ENCODE measurements around the gene P2RY14. TPM values are rescaled to one million over a fixed set of nuclear protein-coding genes. Genes with fewer than 3 reads are reported as not detected.

The P2RY14 gene
- total RNA-seq, 1 experiment from 2014 or later, result not detected

DNA sequence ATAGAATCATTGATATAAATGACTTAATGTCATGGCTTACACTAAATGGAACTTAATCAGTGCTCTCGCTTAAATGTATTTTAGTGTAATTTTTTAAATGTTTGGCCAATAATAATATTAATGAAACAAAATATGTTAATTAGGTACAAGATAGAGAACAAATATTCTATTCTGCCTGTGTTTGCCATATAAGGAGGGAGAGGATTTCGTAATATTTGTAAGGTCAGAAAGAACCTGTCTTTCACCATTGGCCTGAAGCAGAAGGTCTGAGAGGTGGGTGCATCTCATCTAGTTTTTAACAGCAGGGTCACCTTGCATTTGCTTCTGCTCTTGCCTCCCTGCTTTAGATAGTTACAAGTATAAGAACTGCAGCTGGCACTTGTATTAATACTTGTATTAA is 35.8 kb upstream of the P2RY14 start:
- DNase-seq, result no peak
- H3K27me3 ChIP-seq (replicated peaks; ENCODE audit: control insufficient read depth, insufficient read depth, low read length), result no peaks in the 10 kb centered on the region
- Mint-ChIP-seq H3K36me3 (ENCODE audit: insufficient read depth, unreplicated experiment) (no peaks in the 10 kb centered on the region), H3K27ac (ENCODE audit: unreplicated experiment) (no peak overlapping the region), H3K27me3 (ENCODE audit: insufficient read depth, unreplicated experiment) (no peaks in the 10 kb centered on the region), H3K9me3 (ENCODE audit: unreplicated experiment) (no peaks in the 10 kb centered on the region), H3K4me3 (ENCODE audit: unreplicated experiment) (no peak overlapping the region), H3K4me1 (ENCODE audit: low read depth, unreplicated experiment) (peaks cover 12% of the 10 kb centered on the region)
- intact Hi-C loops (cut with micrococcal nuclease; ENCODE audit: unreplicated experiment), result no loop called here
- CTCF ChIA-PET, result no interaction called here
- H3K9me3 ChIP-seq, result no peaks in the 10 kb centered on the region
- POLR2A ChIA-PET, result no interaction called here
- no peaks in the 10 kb centered on the region for H3K36me3 ChIP-seq (ENCODE audit: control insufficient read depth, insufficient read depth, low read length)
- no peaks in the 10 kb centered on the region for H3K4me1 ChIP-seq
- TF ChIP-seq CTCF (IDR thresholded peaks at IDR 0.05; ENCODE audit: insufficient read depth in 1 of 2, low read depth in 1 of 2, low read length in 1 of 2, severe bottlenecking in 1 of 2, unreplicated experiment in 1 of 2), result no peak
- no TSS peak for BruUV-seq (replicated peaks)
- no peak overlapping the region for H3K4me3 ChIP-seq (ENCODE audit: low read depth, low read length)

GRCh38 chr3:151312972-151313371 is 34.6 kb upstream of the P2RY14 start:
- Mint-ChIP-seq H3K27me3 (ENCODE audit: insufficient read depth, unreplicated experiment) (no peaks in the 10 kb centered on the region), H3K9me3 (ENCODE audit: unreplicated experiment) (no peaks in the 10 kb centered on the region), H3K36me3 (ENCODE audit: insufficient read depth, unreplicated experiment) (no peaks in the 10 kb centered on the region), H3K27ac (ENCODE audit: unreplicated experiment) (no peak overlapping the region), H3K4me3 (ENCODE audit: unreplicated experiment) (no peak overlapping the region), H3K4me1 (ENCODE audit: low read depth, unreplicated experiment) (peaks cover 12% of the 10 kb centered on the region)
- intact Hi-C loops (cut with micrococcal nuclease; ENCODE audit: unreplicated experiment), result no loop called here
- POLR2A ChIA-PET, result no interaction called here
- H3K9me3 ChIP-seq, result no peaks in the 10 kb centered on the region
- no peak for DNase-seq
- H3K27me3 ChIP-seq (replicated peaks; ENCODE audit: control insufficient read depth, insufficient read depth, low read length), result no peaks in the 10 kb centered on the region
- TF ChIP-seq CTCF (IDR thresholded peaks at IDR 0.05; ENCODE audit: insufficient read depth in 1 of 2, low read depth in 1 of 2, low read length in 1 of 2, severe bottlenecking in 1 of 2, unreplicated experiment in 1 of 2), result no peak
- H3K4me1 ChIP-seq, result no peaks in the 10 kb centered on the region
- no TSS peak for BruUV-seq (replicated peaks)
- H3K36me3 ChIP-seq (ENCODE audit: control insufficient read depth, insufficient read depth, low read length), result no peaks in the 10 kb centered on the region
- H3K4me3 ChIP-seq (ENCODE audit: low read depth, low read length), result no peak overlapping the region
- CTCF ChIA-PET, result no interaction called here

GRCh38 chr3:151309566-151309965 is 31.2 kb upstream of the P2RY14 start:
- H3K4me1 Mint-ChIP-seq (ENCODE audit: low read depth, unreplicated experiment), result peaks cover 15% of the 10 kb centered on the region
- no TSS peak for BruUV-seq (replicated peaks)
- Histone ChIP-seq H3K36me3 (ENCODE audit: control insufficient read depth, insufficient read depth, low read length) (no peaks in the 10 kb centered on the region), H3K4me3 (ENCODE audit: low read depth, low read length) (no peak overlapping the region), H3K9me3 (no peaks in the 10 kb centered on the region), H3K4me1 (peaks cover 12% of the 10 kb centered on the region), H3K27me3 (replicated peaks; ENCODE audit: control insufficient read depth, insufficient read depth, low read length) (no peaks in the 10 kb centered on the region)
- H3K36me3 Mint-ChIP-seq (ENCODE audit: insufficient read depth, unreplicated experiment), result peaks cover 5% of the 10 kb centered on the region
- H3K27ac Mint-ChIP-seq (ENCODE audit: unreplicated experiment), result no peak overlapping the region
- no peak for TF ChIP-seq CTCF (IDR thresholded peaks at IDR 0.05; ENCODE audit: insufficient read depth in 1 of 2, low read depth in 1 of 2, low read length in 1 of 2, severe bottlenecking in 1 of 2, unreplicated experiment in 1 of 2)
- no peaks in the 10 kb centered on the region for H3K27me3 Mint-ChIP-seq (ENCODE audit: insufficient read depth, unreplicated experiment)
- no peaks in the 10 kb centered on the region for H3K9me3 Mint-ChIP-seq (ENCODE audit: unreplicated experiment)
- H3K4me3 Mint-ChIP-seq (ENCODE audit: unreplicated experiment), result no peak overlapping the region
- ChIA-PET POLR2A (no interaction called here), CTCF (no interaction called here)
- intact Hi-C loops (cut with micrococcal nuclease; ENCODE audit: unreplicated experiment), result no loop called here
- no peak for DNase-seq
